GM19395 (cell line): ENCODE data around the gene C6orf47.

ENCODE experiments used
- ATAC-seq: cut with Tn5 transposase; IDR thresholded peaks from one replicate; pipeline ENCODE4 v1.9.1; 2021; ENCODE audit warnings: mild to moderate bottlenecking, moderate library complexity; ENCODE audit not compliant: unreplicated experiment

The C6orf47 gene

DNA sequence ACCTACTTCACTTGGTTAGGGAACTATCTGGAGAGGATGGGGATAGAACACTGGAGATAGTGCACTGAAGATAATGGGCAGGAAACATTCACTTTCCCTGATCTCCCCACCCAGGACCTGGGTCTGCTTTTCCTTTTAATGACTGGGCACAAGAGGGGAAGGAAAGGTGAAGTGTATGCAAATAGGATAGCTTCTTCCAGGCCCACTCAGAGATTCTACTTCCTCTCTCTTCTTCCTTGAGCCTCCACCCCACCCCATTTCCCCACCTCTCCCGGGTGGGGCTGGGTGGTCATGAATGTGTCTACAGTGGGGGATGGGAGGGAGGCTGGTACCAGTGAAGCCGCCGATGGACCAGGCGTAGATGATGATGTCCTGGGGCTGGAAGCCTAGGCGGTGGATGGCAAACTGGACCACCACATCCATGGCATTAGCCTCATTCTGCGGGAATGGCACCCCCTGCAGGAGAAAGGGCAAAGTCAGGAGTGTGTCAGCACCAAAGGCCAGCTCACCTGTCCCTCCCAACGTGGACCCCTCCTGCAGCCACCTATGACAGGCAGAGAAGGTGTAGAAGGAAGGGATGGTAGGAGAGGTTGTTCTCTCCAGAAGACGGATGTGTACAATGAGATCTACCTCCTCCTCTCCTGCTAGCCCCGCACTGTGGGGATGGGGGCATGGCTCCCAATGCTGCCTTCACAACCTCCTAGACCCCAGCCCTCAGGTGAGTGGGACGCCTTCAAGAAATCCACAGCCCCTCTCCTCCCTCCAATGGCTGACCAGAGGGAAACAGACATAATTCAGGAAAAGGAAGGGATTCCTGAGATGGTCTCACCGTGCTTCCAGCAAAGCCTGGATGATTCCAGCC, 28.9 kb upstream of the C6orf47 start:
- no peak for ATAC-seq

DNA sequence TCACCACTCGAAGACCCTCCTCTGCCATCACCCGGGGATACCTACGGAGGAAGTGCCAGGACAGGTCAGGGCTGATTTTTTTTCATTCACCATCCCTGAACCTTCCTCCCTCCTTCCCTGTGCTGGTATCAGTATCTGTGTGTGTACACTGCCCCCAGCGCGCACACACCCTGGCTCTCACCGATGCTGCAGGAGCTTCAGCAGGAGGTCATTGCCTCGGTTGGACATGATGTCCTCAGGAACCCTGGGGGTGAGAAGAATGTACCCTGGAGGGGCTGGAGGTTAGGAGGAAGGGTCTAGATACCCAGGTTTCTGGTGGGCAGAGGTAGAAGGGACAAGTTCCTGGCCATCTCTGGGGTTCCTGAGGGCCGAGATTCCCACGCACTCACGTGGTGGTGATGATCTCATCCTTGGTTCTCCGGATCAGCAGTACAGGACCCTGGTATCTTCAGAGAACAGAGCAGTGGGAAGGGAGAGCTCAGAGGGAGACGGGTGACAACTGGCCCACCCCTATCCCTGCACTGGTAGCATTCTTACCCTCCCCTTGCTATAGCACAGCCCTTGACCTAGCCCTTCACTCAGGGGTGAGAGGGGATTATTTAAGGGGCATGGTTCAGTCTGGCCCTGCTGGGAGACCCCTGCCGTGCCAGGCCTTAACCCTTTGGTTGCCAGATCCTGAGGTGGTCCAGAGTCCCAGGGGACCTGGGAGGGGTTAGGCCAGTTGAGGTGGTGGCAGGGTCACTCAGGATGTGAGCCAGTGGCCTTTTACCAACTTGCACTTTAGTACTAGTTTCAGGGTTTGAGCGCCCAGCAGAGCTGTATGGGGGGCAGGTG, 27.5 kb upstream of the C6orf47 start:
- ATAC-seq = no peak

- ATAC-seq = no peak
Observed at GRCh38 chr6:31687321-31687720, 26.7 kb upstream of the C6orf47 start.

DNA sequence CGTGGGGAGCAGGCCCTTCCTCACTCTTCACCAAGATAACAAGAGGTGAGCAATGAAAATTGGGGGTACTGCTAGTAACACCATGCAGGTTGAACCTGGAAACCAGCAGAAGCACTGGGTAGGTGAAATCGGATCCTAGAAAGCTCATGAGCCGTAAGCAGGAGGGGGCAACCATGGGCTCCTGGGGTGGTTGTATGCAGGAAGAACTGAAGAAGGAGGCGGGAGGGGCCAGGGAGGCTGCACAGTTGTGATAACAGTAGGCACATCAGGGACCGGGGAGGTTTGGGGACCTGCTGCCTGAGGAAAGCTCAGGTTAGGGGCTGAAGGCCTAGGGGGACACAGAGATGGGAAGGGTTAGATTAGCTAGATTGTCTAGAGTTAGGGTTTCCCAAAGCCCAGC, 25.9 kb upstream of the C6orf47 start:
- ATAC-seq = no peak

GRCh38 chr6:31683591-31683990, 23.0 kb upstream of the C6orf47 start:
- no peak for ATAC-seq

GRCh38 chr6:31681135-31681671, 20.6 kb upstream of the C6orf47 start:
- peak; percentile 27 for ATAC-seq

GRCh38 chr6:31680226-31681134, 19.9 kb upstream of the C6orf47 start, which contains the start of gene LY6G5C:
LY6G5C (minus strand) TSS chr6:31681067; CDS start chr6:31680373, 694 bp downstream.
- ATAC-seq = peak; percentile 52

DNA sequence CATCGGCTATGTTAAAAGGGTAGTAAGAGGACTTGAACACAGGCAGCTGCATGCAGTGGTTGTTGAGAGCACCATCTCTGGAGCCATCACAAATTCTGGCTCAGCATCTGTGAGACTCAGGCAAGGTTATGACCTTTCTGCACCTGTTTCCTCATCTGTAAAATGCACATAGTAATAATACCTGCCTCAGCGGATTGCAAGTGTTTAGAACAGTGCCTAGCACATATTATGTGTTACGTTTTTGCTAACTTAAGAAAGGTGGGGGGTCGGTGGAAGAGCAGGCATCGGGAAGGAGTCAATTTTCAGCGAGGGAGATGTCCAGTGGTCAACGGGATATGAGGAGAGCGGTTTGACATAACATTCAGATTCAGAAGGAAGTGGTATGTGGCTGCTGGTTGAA, 17.4 kb upstream of the C6orf47 start:
- ATAC-seq = no peak

DNA sequence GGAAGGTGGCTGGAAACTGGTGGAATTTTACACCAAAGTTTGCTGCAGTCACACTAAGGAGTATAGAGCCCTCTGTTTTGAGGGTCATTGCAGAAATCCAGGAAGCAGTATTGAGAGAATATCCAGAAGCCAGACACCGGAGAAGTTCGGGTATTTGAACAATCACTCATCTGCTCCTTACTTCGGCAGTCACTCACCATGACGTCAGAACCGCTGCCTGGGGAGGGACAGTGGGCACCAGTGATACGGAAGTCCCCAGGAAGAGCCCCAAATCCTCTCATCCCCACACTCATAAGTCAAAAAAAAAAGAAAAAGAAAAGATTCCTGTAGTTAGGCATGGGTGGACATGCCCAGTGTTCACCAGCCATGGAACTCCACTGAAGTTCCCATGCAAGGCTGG, 16.3 kb upstream of the C6orf47 start:
- no peak for ATAC-seq

GRCh38 chr6:31676322-31676903, 15.8 kb upstream of the C6orf47 start:
- ATAC-seq = no peak

- ATAC-seq = no peak
Observed at GRCh38 chr6:31669676-31670075, 9.1 kb upstream of the C6orf47 start, which contains the start of gene LY6G5B. LY6G5B (plus strand) TSS chr6:31669976; CDS start chr6:31670951, 975 bp downstream.

DNA sequence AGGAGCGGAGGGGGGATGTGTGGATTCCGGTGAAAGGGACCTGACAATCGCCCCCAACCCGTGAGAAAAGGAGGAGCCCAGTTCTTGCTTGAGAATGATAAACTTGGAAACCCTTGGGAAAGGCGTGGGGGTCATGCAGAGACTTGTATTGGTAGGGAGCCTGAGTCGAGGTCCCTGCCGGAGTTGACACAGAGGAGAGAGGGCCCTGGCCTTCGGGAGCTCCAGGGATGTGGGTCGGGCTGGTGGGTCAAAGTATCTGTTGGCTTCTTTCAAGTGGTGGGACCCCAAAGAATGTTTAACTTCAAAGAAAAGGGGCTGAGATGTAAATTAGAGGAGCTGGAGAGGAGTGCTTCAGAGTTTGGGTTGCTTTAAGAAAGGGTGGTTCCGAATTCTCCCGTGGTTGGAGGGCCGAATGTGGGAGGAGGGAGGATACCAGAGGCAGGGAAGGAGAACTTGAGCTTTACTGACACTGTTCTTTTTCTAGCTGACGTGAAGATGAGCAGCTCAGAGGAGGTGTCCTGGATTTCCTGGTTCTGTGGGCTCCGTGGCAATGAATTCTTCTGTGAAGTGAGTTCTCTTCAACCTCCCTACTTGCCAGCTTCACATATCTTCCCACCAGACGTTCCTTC, 5.9 kb upstream of the C6orf47 start:
- no peak for ATAC-seq

- ATAC-seq = peak; percentile 70
Observed at GRCh38 chr6:31665501-31666336, 5.1 kb upstream of the C6orf47 start, which contains the start of gene CSNK2B. CSNK2B (plus strand) TSS chr6:31666080; CDS start chr6:31666832, 752 bp downstream.

DNA sequence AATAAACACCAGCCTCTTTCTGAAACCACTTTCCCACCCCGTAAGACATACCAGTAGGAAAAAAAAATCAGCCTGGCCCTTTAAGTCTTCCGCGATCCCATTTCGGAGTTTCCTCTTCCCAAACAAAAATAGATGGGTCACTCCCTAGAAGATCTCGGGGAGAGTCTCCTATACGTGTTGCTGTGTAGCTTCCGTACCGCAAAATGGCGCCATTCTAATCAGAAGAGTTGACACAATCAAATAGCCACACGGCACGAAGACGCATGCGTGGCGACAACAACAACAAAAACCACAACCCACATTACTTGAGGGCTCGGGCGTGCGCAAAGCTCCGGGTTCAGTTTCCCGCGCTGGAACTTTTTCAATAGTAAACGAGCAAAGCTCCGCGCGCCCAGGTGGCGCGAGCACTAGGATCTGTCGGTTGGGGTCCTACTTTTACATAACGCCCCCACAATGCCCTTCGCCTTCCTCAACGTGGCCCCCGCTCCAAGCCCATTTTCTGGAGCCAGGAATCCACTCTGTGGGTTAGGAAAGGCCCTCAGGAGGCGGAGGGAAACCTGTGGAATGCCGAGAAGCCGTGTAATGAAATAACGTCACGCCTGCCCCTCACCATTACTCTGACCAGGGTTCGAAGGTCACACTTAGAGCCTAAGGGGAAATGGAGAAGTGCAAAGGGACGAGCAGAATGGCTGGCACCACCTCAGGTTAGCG, 4.4 kb upstream of the C6orf47 start, which contains the start of gene GPANK1:
Gene GPANK1, minus strand, starts transcription at position 208 of the 711 bp plus-strand sequence. CDS start 519 bp downstream, outside the sequence.
- peak; percentile 37 for ATAC-seq

DNA sequence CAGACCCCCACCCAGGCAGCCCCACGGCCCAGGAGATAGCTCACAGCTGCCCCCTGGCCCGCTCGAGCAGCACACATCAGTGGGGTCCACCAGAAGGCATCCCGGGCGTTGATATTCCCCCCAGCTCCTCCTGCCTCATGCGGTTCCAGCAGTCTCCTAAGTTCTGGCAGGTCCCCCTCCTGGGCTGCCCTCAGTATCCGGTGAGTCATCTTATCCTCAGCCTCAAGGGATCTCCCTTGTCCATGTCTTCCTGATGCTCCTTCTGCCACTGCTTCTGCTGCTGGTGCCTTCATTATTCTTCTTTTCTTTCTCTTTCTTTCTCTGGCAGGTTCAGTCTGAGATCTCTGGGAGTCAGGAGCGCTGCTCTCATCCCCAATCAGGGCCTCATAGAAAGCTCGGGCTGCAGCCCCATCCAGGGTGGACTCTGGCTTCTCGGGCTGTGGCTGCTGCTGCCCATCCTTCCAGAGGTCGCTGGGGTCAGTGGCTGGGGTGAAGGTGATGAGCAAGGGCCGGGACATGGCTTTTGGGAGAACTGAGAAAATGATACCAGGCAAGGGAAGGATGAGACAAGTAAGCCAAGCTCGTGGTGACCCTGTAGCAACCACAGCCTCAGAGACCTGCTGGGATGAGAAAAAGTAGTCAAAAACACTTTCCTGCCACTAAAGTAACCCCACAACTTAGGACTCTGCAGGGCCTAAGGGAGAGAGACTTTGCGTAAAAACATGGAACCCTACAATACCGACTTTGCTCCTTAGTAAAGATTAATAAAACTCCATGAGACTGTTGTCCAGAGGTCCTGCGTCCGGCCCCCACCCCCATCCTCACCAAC, 3.6 kb upstream of the C6orf47 start:
- ATAC-seq = no peak

DNA sequence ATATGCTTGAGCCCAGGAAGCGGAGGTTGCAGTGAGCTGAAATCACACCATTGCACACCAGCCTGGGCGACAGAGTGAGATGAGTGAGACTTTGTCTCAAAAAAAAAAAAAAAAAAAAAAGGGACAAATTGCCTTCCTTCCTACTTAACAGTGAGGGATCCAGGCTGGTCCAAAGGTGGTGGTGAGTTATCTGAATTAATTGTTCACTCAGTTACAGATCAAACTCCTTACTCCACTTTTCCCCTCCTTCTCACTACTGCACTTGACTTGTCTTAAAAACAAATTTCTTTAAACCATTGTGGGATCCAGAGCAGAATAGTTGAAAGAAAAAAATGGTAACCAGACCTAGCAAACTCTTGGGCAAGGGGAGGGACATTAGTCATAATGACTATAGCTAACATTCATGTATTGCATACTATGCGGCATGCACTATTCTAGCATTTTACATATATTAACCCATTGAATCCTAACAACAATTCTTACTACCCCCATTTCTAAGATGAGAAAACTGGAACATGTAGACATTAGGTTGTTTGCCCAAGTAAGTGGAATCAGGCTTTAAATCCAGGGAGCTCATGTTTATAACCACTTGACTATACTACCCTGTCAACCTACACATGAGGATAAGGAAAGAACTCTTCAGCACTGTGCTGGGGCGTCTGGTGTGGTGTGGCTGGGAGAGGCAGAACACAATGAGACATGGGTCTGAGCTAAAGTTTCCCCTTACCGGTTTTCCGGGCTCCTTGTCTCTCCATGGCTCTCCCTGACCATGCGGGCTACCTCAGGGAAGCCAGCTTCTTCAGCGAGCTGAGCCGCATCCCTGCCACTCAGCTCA, 2.8 kb upstream of the C6orf47 start:
- no peak for ATAC-seq
